Endometrial microvascular endothelial cells (primary cell): ENCODE results near the gene UHMK1. TPM values are rescaled to one million over a fixed set of nuclear protein-coding genes. Genes with fewer than 3 reads are reported as not detected.
"Not testable (repeated sequence)": the region's sequence is repeated elsewhere in the genome, so short reads cannot be mapped to it uniquely, and the experiment has no call there.

ENCODE experiments used
- in situ Hi-C: cut with HindIII; loops from 2 replicates; pipeline ENCODE4 v1.10.0; 2017; ENCODE audit warnings: low sequenced_read_pairs, low pct_unique_long_range_greater_than_20kb; ENCODE audit errors: inconsistent ontology term
- total RNA-seq: library from RNA; depleted of rRNA; stranded (reverse); fragments of >200 nt; gene quantifications from one replicate; pipeline ENCODE4 v1.2.3, GENCODE V29; 2015; ENCODE audit errors: inconsistent ontology term

Gene UHMK1
- total RNA-seq = 58.2 TPM

DNA sequence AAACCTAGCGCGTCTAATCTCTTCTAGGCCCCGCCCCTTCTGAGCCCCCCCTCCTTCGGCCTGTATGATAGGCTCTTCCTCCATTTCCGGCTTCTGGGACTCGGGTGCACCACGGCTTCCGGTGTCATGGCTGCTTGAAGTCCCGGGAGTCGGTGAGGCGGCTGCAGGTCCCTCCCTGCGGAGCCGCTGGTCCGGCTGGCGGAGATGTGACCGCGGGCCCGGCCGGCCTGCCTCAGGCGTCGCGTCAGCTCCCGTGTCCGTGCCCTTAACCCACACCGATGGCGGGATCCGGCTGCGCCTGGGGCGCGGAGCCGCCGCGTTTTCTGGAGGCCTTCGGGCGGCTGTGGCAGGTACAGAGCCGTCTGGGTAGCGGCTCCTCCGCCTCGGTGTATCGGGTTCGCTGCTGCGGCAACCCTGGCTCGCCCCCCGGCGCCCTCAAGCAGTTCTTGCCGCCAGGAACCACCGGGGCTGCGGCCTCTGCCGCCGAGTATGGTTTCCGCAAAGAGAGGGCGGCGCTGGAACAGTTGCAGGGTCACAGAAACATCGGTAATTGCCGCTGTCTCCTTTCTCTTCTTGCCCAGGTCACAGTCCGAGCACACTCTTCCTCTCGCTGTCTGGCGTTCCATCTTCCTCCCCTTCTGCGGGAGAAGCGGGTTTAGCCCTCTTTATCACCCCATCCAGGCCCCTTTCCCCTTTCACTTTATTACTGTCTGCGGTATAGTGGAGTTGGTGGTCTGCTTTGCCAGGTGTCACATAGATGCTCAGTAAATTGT lies at the start of gene UHMK1:
Gene UHMK1, plus strand, starts transcription at position 96 of the 773 bp plus-strand sequence. Its CDS starts 183 bp downstream, at position 279.
- in situ Hi-C loops = no loop called here

DNA sequence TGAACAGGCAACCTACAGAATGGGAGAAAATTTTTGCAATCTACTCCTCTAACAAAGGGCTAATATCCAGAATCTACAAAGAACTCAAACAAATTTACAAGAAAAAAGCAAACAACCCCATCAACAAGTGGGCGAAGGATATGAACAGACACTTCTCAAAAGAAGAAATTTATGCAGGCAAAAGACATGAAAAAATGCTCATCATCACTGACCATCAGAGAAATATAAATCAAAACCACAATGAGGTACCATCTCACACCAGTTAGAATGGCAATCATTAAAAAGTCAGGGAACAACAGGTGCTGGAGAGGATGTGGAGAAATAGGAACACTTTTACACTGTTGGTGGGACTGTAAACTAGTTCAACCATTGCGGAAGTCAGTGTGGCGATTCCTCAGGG lies 43.3 kb upstream of the UHMK1 start:
- in situ Hi-C loops = not testable (repeated sequence)

- in situ Hi-C loops = no loop called here
Observed at GRCh38 chr1:162456323-162456722, 41.3 kb upstream of the UHMK1 start.

GRCh38 chr1:162458236-162458635 lies 39.4 kb upstream of the UHMK1 start:
- in situ Hi-C loops = no loop called here

DNA sequence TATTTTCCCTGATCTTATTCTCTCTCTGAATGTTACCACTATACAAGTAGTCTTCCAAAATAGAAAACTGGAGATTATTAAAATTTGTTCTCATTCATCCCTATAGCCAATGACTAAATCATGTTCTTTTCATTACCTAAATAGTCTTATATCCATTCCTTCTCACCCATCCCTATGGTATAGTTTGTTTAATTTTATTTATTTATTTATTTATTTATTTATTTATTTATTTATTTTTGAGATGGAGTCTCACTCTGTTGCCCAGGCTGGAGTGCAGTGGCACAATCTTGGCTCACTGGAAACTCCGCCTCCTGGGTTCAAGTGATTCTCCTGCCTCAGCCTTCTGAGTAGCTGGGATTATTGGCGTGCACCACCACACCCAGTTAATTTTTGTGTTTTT lies 35.2 kb upstream of the UHMK1 start:
- in situ Hi-C loops = not testable (repeated sequence)

GRCh38 chr1:162463021-162463420 lies 34.6 kb upstream of the UHMK1 start:
- in situ Hi-C loops = no loop called here

DNA sequence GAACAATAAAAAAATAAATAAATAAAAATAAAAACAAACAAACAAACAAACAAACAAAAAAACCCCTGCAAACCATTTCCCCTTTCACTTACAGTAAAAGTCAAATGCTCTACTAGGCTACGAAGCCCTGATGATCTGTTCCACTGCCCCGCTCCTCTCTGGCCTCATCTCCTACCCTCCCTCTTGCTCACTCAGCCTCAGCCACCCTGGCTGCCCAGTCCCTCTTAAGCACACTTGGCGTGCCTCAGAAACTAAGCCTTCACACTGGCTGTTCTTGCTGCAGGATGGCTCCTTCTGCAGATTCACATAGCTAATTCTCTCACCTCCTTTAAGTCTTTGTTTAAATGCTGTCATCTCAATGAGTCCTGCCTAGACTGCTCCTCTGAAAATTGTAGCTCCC lies 30.8 kb upstream of the UHMK1 start:
- in situ Hi-C loops = no loop called here

DNA sequence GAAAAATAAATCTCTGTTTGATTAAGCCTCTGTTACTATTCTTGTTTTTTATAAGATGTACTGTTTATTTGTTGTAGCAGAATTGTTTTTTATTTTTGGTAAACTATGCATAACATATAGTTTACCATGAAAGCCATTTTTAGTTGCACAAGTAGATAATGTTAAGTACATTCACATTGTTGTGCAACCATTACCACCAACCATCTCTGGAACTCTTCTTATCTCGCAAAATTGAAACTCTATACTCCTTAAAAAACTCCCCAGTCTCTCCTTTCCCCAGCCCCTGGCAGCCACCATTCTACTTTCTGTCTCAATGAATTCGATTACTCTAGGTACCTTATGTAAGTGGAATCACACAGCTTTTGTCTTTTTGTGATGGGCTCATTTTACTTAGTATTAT lies 27.4 kb upstream of the UHMK1 start:
- in situ Hi-C loops = no loop called here

DNA sequence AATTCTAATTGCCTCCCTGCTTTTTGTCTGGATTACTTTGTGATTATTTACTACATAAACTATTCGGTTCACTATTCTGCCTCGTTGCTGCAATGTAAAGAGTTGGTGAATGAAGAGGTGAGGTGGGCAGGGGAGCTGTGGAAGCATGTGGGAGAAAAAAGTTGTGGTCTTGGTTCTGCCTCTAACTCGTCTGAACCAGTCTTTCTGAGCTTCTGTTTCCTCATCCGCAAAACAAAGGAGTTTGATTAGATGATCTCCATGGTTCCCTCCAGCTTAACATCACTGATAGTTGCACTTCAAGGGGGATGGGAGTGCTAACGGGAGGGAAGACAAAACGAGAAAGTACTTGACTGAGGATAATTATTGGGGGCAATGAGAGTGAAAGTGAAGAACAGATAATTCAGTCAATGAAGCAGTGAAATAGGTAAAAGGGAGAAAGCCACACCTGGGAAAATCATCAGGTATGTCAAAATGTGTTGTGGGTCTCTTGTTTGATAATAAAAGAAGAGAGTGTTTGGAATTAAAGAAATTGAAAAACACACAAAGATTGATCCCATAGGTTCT lies 26.2 kb upstream of the UHMK1 start:
- in situ Hi-C loops = no loop called here

DNA sequence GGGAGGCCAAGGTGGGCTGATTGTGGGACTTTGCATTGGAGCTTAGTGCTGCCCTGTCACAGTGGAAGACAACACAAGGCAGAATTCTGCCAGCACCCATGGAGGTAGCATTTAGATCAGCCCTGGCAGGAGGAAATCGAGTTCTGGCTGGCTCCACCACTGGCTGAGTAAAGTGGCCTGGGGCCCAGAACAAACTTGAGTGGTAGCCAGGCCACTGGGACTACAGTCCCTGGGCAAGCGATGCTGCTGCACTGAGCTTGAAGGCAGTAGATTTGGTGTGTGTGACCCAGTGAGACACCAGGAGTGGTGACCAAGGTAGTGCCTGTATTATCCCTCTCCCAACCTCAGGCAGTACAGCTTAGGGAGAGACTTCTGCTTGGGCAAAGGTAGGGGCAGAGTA lies 22.5 kb upstream of the UHMK1 start:
- in situ Hi-C loops = no loop called here

DNA sequence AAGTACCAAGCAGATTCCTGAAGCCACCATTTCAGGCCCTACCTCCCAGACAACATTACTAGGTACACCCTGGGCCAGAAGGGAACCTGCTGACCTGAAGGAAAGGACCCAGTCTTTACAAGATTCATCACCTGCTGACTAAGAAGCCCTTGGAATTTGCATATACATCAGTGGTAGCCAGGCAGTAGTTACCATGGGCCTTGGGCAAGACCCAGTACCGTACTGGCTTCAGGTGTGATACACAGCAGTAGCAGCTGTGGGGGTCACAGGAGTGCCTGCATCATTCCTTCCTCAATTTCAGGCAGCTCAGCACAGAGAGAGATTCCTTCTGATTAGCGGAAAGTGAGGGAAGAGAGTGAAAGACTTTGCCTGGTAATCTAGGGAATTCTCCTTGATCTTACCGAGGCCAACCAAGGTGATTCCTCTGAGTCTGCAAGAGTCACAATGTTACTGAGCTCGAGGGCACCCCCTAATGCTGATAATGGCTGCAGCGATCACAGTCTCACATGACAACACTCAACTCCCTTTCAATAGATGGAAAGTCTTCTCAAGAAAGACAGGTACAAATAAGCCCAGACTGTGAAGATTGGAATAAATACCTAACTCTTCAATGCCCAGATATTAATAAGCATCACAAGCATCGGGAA lies 22.0 kb upstream of the UHMK1 start:
- in situ Hi-C loops = no loop called here

GRCh38 chr1:162476620-162477019 lies 21.0 kb upstream of the UHMK1 start:
- in situ Hi-C loops = no loop called here

DNA sequence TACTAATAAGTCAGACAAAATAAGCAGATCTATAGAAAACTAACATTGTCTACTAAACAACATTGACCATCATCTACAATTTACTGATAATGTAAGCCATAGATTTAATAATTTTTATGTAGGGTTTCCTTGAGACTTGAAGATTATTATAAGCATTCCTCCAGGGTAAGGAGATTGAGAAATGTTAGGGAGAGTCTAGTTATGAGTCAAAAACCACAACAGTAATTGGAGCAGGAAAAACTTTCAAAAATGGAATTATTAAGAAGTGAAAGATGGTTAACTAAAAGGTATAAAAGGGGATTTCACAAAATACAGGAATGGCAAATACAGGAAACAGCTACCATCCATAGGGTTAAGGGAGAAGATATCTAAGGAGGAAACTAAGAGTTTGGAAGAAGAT lies 12.4 kb upstream of the UHMK1 start:
- in situ Hi-C loops = no loop called here

DNA sequence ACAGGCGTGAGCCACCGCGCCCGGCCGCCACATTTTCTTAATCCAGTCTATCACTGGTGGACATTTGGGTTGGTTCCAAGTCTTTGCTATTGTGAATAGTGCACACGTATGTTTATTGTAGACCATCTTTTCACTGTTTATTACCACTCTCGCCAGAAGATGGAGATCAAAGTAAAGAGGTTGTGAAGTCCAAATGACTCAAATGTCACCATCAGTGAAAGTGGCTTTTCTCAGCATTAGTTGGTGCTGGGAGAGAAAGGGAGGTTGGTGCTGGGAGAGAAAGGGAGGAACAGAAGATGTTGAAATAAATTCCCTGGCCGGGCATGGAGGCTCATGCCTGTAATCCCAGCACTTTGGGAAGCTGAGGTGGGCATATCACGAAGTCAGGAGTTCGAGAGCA lies 10.4 kb upstream of the UHMK1 start:
- in situ Hi-C loops = no loop called here

DNA sequence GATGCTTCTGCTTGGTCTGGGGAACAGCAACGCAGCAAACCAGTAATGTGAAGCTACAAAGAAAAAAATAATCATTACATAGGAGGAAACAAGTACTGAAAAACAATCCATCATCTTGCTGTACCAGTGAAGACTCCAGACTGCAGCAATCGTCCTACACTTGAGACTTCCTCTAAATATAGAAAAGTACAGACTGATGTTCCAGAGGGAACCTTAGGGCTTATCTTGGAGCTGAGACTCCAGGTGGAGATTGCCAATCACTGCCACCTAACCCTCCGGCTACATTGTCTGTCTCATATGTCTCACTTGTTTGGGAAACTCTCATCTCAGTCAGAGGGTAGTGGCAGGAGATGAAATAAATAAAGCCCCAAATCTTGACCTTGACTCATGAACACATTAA lies 9.4 kb upstream of the UHMK1 start:
- in situ Hi-C loops = no loop called here

- in situ Hi-C loops = not testable (repeated sequence)
Observed at GRCh38 chr1:162495531-162496233, 1.9 kb upstream of the UHMK1 start.

- in situ Hi-C loops = no loop called here
Observed at GRCh38 chr1:162497104-162497722, 405 bp upstream of the UHMK1 start.

DNA sequence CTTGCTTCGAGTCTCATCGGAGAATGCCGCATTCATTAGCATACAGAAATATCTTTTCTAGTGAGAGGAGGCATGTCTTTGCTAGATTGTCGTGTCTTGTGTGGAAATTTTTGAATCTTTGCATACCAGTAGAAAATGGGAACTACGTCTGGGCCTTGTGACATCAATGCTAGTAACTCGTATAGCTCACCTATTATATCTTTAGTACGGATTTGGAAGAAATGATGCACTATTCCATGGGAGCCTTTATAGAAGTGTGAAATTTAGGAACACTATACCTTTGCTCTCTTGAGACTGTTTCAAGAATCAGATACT lies 835 bp downstream of the UHMK1 start:
- in situ Hi-C loops = no loop called here

DNA sequence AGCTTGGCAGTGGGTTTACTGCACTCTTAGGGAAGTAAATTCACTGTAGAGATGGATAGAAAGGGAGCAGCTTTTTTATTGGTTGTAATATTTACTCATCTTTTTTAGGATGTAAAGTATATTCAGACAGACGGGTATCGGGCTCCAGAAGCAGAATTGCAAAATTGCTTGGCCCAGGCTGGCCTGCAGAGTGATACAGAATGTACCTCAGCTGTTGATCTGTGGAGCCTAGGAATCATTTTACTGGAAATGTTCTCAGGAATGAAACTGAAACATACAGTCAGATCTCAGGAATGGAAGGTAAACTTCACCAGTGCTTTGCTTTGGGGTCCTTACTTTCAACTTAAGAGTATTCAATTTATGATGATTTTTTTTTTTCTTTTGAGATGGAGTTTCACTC lies 3.2 kb downstream of the UHMK1 start:
- in situ Hi-C loops = no loop called here
